H4 (cell line): ENCODE results near the gene C11orf24. TPM values are rescaled to one million over a fixed set of nuclear protein-coding genes. Genes with fewer than 3 reads are reported as not detected.
A peak's percentile ranks its signal among the peaks of the same experiment; 100 is the strongest.
"Not testable (repeated sequence)": the region's sequence is repeated elsewhere in the genome, so short reads cannot be mapped to it uniquely, and the experiment has no call there.

Experiments used
- DNase-seq: peaks from one replicate; pipeline ENCODE4 v3.0.0-alpha.2; 2015; ENCODE audit warnings: low spot score
- total RNA-seq: library from RNA; depleted of rRNA; stranded (reverse); fragments of >200 nt; shearing (Covaris generic); gene quantifications from 2 replicates; pipeline ENCODE4 v1.2.3, GENCODE V29; 2014

The C11orf24 gene
- total RNA-seq, 1 experiment from 2014 or later: 62.5 TPM

DNA sequence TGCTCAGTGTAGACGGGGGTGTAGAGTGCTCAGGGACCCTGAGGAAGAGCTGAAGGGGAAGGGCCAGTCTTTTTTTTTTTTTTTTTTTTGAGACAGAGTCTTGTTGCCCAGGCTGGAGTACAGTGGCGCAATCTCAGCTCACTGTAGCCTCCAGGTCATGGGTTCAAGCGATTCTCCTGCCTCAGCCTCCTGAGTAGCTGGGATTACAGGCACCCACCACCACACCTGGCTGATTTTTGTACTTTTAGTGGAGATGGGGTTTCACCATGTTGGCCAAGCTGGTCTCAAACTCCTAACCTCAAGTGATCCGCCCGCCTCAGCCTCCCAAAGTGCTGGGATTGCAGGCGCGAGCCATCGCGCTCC lies 27.7 kb upstream of the C11orf24 start:
- not testable (repeated sequence) for DNase-seq

DNA sequence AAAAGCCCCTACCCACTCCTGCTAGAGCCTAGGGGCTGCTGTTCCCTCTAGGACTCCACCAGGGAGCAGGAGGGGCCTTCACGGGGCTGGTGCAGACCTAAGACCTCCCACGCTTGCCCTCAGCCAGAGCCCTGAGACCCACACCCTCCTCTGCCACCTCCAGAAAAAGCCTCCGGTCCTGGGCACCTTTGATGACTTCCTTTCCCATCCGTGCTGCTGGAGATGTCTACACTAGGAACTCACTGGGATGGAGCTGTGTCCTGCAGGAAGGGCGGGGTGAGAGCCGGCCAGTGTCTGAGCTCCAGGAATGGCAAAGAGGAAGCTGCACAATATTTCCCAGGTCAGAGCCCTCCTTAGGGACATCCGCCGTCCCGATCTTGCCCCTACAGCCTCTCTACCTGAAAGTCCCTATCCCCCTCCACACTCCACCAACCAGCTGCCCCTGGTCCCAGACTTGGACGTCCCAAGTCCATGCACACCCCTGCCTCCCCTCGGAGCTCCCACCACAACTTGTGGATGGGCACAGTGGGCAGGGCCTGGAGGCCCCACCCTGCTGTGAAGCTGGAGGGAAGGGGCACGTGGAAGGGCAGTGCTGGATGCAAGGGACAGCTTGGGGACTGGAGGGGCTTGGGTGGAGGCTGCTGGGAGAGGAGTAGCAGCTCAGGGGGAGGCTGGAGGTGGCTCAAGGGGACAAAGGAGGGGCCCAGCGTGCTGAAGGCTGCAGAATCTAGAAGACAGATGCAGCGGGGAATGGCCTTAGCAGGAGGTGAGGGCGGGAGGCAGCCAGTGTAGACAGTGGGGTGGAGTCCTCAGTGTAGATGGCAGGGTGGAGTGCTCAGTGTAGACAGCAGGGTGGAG lies 27.1 kb upstream of the C11orf24 start:
- DNase-seq: no peak

GRCh38 chr11:68297812-68298658 lies 26.3 kb upstream of the C11orf24 start:
- DNase-seq: peak; percentile 39

GRCh38 chr11:68297494-68297811 lies 25.7 kb upstream of the C11orf24 start:
- no peak for DNase-seq

- DNase-seq: no peak
Observed at GRCh38 chr11:68297052-68297378, 25.2 kb upstream of the C11orf24 start.

GRCh38 chr11:68296344-68297051 lies 24.7 kb upstream of the C11orf24 start:
- no peak for DNase-seq

GRCh38 chr11:68295940-68296339 lies 24.2 kb upstream of the C11orf24 start:
- no peak for DNase-seq

DNA sequence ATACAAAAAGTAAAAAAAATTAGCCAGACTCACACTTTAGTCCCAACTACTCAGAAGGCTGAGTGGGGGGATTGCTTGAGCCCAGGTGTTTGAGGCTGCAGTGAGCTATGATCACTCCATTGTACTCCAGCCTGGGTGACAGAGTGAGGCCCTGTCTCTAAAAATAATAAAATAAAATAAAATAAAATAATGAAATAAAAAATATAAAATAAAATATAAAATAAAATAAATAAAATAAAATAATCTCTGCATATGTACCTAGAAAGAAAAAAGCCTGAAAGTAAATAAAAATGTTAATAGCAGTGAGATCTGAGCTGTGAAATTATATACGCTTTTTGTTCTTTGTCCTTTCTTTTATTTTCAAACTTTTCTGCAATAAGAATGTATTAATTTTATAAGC lies 23.5 kb upstream of the C11orf24 start:
- no peak for DNase-seq

DNA sequence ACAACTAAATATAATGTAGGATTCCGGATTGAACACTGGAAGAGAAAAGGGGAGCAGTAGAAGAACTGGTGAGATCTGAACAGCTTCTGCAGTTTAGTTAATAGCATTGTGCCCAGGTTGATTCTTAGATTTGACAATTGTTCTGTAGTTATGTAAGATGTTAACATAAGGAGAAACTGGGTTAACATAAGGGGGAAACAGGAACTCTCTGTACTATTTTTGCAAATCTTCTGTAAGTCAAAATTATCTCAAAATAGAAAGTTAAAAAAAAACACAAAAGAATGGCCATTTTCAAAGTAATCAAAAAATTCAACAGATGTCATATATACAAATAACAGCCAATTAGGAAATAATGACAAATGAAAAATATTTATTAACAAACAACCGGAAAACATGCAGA lies 21.9 kb upstream of the C11orf24 start:
- no peak for DNase-seq

GRCh38 chr11:68289456-68289855 lies 17.7 kb upstream of the C11orf24 start:
- no peak for DNase-seq

DNA sequence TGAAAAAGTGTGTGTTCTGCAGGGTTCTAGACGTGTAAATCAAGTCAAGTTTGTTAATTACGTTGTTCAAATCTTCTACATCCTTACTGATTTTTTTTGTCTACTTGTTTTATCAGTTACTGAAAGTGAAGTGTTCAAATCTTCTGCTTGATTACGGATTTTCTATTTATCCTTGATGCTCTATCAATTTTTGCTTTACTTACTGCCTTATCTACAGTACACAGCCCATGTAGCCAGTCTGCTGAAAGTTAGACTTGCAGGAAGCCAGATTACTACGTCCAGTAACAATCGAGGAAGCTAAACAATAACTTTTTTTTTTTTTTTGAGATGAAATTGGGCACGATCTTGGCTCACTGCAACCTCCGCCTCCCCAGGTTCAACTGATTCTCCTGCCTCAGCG lies 15.6 kb upstream of the C11orf24 start:
- no peak for DNase-seq

DNA sequence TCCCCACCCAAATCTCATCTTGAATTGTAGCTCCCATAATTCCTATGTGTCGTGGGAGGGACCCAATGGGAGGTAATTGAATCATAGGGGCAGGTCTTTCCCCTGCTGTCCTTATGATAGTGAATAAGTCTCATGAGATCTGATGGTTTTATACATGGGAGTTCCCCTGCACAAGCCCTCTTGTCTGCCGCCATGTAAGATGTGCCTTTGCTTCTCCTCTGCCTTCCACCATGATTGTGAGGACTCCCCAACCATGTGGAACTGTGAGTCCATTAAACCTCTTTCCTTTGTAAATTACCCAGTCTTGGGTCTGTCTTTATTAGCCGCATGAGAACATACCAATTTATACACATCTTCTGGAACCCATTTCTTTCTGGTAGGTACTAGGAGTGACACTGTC lies 12.8 kb upstream of the C11orf24 start:
- not testable (repeated sequence) for DNase-seq

DNA sequence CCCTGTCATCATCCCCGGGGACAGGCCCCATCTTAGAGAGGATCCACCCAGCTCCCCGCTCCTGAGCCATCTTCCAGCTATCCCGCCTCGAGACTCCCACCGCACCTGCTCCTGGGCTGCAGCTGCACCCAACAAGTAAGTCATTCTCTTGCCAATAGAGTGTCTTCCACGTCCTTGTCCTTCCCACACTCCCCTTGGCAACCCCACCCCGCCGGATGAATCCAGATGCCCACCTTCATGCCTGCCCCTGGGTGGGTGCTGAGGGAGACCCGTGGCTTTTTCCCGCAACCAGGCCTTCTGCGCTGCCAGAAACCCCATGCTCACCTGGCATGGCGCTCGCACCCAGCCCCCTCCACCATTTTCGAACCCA lies 11.1 kb upstream of the C11orf24 start:
- no peak for DNase-seq

DNA sequence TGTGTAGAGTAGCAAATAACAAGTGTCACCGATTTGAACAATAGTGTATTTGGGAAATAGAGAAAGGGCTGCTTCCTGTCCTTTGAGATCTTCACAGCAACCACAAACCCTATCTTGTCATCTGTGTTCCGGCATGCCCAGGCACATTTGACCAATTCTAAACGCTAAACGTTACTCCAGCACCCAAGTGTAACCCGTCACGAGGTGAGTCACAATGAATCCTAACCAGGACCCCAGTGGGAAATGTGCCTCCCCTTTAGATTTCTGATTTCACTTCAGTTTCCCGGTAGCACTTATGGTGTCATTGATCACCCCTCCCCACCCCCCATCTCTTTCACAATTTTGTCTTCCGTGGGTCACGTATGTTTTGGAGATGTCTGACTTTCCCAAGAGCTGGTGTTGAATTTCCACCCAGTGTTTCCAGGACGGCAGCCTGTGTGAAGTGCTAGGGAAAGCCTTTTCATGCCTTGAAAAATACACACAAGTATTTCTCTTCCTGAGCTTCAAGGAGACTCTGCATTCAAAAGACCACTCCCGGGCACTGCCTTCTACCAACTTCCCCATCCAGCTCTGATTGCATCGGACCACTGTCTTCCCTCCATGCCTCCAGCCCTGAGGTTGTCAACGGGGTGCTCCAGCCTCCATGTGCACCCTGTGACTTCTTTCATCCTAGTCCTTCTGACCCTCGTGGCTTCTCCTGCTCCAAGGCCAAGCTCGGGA lies 10.5 kb upstream of the C11orf24 start:
- DNase-seq: no peak

GRCh38 chr11:68279676-68280075 lies 7.9 kb upstream of the C11orf24 start:
- DNase-seq: no peak

- no peak for DNase-seq
Observed at GRCh38 chr11:68276861-68277260, 5.1 kb upstream of the C11orf24 start.

DNA sequence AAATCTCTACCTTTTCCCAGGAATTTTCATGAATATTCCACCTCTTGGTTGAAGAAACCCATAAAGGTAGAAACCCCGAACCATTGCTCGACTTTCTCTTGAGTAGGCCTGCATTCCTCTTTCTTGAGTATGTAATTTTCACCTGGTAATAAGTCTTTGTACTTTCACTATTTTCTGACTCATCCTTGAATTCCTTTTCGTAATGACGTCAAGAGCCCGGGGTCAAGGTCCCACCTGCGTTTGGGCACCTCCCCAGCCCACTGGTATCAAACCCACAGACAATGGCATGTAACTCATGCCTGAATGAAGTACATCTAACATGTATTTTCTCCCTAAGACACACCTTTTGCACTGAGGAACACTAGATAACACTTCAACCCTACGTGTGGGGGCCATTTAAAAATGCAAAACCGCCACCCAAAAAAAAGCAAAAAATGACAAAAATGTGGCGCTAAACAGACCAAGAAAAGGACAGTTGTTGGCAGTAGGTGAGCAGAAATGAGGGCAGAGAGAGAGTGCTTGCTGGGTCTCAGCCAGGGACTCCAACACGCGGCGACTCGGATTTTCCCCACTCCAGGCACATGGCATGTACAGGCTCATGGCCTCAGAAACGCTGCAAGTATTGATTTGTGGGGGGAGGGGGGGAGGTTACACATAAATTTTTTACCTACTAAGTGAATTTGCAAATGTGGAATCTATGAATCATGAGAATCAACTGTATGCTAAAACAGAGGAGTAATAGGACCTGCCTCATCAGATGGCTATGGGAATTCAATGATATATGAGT lies 4.1 kb upstream of the C11orf24 start:
- no peak for DNase-seq

DNA sequence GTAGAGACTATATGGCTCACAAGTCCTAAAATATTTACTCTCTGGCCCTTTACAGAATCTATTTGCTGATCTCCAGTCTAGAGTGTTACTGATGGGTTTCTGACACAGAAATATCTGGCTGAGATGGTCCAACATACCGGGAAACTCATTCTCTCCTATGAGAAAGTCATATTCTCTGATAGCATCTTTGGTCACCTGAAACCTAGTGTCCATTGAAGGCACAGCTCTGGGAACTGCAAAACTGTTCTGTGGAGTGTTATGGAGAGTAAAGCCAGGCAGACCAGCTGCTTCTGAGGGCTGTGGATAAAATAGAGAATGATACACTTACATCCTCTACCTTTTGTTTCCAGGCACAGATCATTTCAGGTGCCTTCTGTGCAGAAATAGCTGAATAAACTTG lies 2.5 kb upstream of the C11orf24 start:
- no peak for DNase-seq

DNA sequence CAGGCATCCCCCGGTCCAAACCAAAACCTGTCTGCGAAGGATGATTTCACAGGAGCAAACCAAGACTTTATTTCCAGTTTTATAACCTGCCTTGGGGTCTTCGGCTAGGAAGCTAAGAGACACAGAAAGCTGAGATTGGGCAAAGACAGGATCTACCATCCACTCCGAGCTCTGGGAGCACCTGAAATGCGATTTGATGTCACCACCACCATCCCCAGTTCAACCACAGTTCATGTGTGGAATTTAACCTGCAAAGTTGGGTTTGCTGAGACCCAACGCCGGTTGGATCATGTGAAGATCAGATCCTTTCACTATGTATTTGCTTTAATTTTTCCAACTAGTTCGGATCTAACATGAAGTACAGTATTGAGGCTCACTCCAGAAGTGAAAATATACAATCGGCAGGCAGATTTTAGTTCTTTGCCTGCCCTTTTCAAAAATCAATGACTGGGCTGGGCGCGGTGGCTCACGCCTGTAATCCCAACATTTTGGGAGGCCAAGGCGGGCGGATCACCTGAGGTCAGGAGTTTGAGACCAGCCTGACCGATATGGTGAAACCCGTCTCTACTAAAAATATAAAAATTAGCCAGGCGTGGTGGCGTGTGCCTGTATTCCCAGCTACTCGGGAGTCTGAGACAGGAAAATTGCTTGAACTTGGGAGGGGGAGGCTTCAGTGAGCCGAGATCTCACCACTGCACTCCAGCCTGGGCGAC lies 1.4 kb upstream of the C11orf24 start:
- DNase-seq: no peak

- peak; percentile 75 for DNase-seq
Observed at GRCh38 chr11:68271023-68271780, 571 bp downstream of the C11orf24 start.
